Glutamatergic neuron (in vitro differentiated cells): Measurements from ENCODE around the gene LATS2. TPM values are rescaled to one million over a fixed set of nuclear protein-coding genes. Genes with fewer than 3 reads are reported as not detected.

ENCODE experiments used
- DNase-seq: peaks from one replicate; pipeline ENCODE4 v3.0.0; 2022
- H3K27ac Mint-ChIP-seq: one replicate; pipeline ENCODE4 v1.8.0; 2020; ENCODE audit warnings: mild to moderate bottlenecking, mixed read lengths, inconsistent platforms; ENCODE audit not compliant: unreplicated experiment
- H3K27me3 Mint-ChIP-seq: one replicate; pipeline ENCODE4 v1.8.0; 2020; ENCODE audit warnings: mild to moderate bottlenecking, moderate library complexity, mixed read lengths, inconsistent platforms; ENCODE audit not compliant: unreplicated experiment
- H3K36me3 Mint-ChIP-seq: one replicate; pipeline ENCODE4 v1.8.0; 2020; ENCODE audit warnings: mild to moderate bottlenecking, mixed read lengths, inconsistent platforms; ENCODE audit not compliant: unreplicated experiment
- H3K4me1 Mint-ChIP-seq: one replicate; pipeline ENCODE4 v1.8.0; 2020; ENCODE audit warnings: mild to moderate bottlenecking, low read depth, mixed read lengths, inconsistent platforms; ENCODE audit not compliant: unreplicated experiment
- H3K4me3 Mint-ChIP-seq: one replicate; pipeline ENCODE4 v1.8.0; 2020; ENCODE audit warnings: mild to moderate bottlenecking, mixed read lengths, inconsistent platforms; ENCODE audit not compliant: unreplicated experiment
- H3K9me3 Mint-ChIP-seq: one replicate; pipeline ENCODE4 v1.8.0; 2020; ENCODE audit warnings: mild to moderate bottlenecking, moderate library complexity, mixed read lengths, inconsistent platforms; ENCODE audit not compliant: unreplicated experiment
- total RNA-seq: library from RNA; stranded (reverse); fragmentation: NEBNext Ultra II Directional; extraction: Animal tissue kit (Norgen Biotek cat#: 25700); gene quantifications from one replicate; pipeline ENCODE4 v1.2.1, GENCODE V29; 2021; ENCODE audit not compliant: unreplicated experiment
- TF ChIP-seq, protein P1 (sequence below): fragments of 200-600 bp; sonication (generic); IDR thresholded peaks from one replicate; pipeline ENCODE4 v1.5.0; 2021; ENCODE audit not compliant: partially characterized antibody, unreplicated experiment

LATS2 gene
- total RNA-seq, 1 donor from 2014 or later = 2.2 TPM

- peaks cover 3% of the 10 kb centered on the region for H3K9me3 Mint-ChIP-seq
- no peak for DNase-seq
- no peaks in the 10 kb centered on the region for H3K36me3 Mint-ChIP-seq
- H3K4me1 Mint-ChIP-seq = peaks cover 13% of the 10 kb centered on the region
- no peak overlapping the region for H3K27ac Mint-ChIP-seq
- TF ChIP-seq, protein P1, sequence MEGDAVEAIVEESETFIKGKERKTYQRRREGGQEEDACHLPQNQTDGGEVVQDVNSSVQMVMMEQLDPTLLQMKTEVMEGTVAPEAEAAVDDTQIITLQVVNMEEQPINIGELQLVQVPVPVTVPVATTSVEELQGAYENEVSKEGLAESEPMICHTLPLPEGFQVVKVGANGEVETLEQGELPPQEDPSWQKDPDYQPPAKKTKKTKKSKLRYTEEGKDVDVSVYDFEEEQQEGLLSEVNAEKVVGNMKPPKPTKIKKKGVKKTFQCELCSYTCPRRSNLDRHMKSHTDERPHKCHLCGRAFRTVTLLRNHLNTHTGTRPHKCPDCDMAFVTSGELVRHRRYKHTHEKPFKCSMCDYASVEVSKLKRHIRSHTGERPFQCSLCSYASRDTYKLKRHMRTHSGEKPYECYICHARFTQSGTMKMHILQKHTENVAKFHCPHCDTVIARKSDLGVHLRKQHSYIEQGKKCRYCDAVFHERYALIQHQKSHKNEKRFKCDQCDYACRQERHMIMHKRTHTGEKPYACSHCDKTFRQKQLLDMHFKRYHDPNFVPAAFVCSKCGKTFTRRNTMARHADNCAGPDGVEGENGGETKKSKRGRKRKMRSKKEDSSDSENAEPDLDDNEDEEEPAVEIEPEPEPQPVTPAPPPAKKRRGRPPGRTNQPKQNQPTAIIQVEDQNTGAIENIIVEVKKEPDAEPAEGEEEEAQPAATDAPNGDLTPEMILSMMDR = no peak
- H3K27me3 Mint-ChIP-seq = peaks cover 2% of the 10 kb centered on the region
- H3K4me3 Mint-ChIP-seq = no peak overlapping the region
Measured at GRCh38 chr13:21013682-21014038, 47.7 kb downstream of the LATS2 start.

- Mint-ChIP-seq H3K36me3 (no peaks in the 10 kb centered on the region), H3K27ac (no peak overlapping the region), H3K9me3 (peaks cover 3% of the 10 kb centered on the region), H3K4me1 (peaks cover 13% of the 10 kb centered on the region), H3K27me3 (peaks cover 2% of the 10 kb centered on the region), H3K4me3 (no peak overlapping the region)
- TF ChIP-seq, protein P1 = no peak
- no peak for DNase-seq
Measured at GRCh38 chr13:21012841-21013681, 48.3 kb downstream of the LATS2 start.

DNA sequence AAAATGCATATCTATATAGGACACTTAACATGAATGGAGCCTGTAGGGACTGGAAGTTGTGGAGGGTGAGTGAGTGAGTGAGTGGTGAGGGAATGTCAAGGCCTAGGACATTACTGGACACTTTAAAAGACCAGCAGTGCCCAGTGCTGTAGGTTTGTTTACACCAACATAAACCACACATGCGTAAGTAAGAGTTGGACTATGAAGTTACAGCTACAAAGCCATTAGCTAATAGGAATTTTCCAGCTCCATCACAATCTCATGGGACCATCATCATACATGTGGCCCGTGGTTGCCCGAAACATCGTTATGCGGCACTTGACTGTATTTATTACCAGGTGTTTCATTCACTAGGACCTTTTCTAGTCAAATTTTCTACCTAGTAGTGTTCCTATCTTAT lies 49.2 kb downstream of the LATS2 start:
- H3K4me3 Mint-ChIP-seq = no peak overlapping the region
- H3K9me3 Mint-ChIP-seq = peaks cover 3% of the 10 kb centered on the region
- peaks cover 2% of the 10 kb centered on the region for H3K27me3 Mint-ChIP-seq
- H3K36me3 Mint-ChIP-seq = no peaks in the 10 kb centered on the region
- no peak for DNase-seq
- no peak overlapping the region for H3K27ac Mint-ChIP-seq
- TF ChIP-seq, protein P1 = no peak
- peaks cover 13% of the 10 kb centered on the region for H3K4me1 Mint-ChIP-seq

DNA sequence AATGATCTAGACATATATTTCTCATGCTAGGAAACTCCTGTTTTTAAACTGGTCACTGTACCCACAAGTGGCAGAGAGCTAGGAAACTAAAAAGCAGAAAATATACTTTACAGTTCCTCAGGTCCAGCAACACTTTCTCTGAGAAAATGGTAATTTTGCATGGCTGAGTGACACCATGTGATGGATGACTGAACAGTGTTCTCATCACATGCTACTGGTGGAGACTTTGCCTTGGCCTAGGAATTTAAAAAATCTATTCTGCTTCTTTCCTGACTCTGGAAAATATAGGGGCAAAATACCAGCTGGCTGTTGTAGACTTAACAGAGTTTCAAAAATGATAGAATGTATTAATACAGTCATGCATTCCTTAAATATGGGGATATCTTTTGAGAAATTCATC lies 50.0 kb downstream of the LATS2 start:
- H3K4me1 Mint-ChIP-seq = peaks cover 13% of the 10 kb centered on the region

GRCh38 chr13:21010621-21011020 lies 50.8 kb downstream of the LATS2 start:
- Mint-ChIP-seq H3K27me3 (peaks cover 2% of the 10 kb centered on the region), H3K4me3 (no peak overlapping the region), H3K9me3 (peaks cover 3% of the 10 kb centered on the region), H3K27ac (no peak overlapping the region), H3K4me1 (peaks cover 13% of the 10 kb centered on the region), H3K36me3 (no peaks in the 10 kb centered on the region)
- DNase-seq = no peak
- TF ChIP-seq, protein P1 = no peak

More for the DNA sequence above, 50.0 kb downstream of the LATS2 start:
- Mint-ChIP-seq H3K36me3 (no peaks in the 10 kb centered on the region), H3K27me3 (peaks cover 2% of the 10 kb centered on the region), H3K27ac (no peak overlapping the region), H3K4me3 (no peak overlapping the region), H3K9me3 (peaks cover 3% of the 10 kb centered on the region)
- TF ChIP-seq, protein P1 = no peak
- no peak for DNase-seq
